GM23248 (cell line): ENCODE results near the gene VSTM2B. TPM values are rescaled to one million over a fixed set of nuclear protein-coding genes. Genes with fewer than 3 reads are reported as not detected.

ENCODE experiments used
- DNase-seq: peaks from one replicate; pipeline ENCODE4 v3.0.0-alpha.2; 2015
- H2AFZ ChIP-seq: fragments of 200-600 bp; sonication (generic); 2 replicates; pipeline ENCODE4 v1.6.1; 2016; ENCODE audit warnings: antibody characterized with exemption
- H3F3A ChIP-seq: fragments of 200-600 bp; sonication (generic); 2 replicates; pipeline ENCODE4 v1.6.1; 2016; ENCODE audit warnings: mild to moderate bottlenecking, antibody characterized with exemption, mixed run types; ENCODE audit not compliant: insufficient read depth
- H3K27ac ChIP-seq: fragments of 200-600 bp; sonication (generic); 2 replicates; pipeline ENCODE4 v1.5.1; 2016; ENCODE audit warnings: mild to moderate bottlenecking
- H3K27me3 ChIP-seq: fragments of 200-600 bp; sonication (generic); replicated peaks from 2 replicates; pipeline ENCODE4 v1.6.1; 2016; ENCODE audit warnings: mild to moderate bottlenecking; ENCODE audit not compliant: insufficient read depth
- H3K36me3 ChIP-seq: fragments of 200-600 bp; sonication (generic); 2 replicates; pipeline ENCODE4 v1.6.1; 2016; ENCODE audit warnings: low read depth, mild to moderate bottlenecking
- H3K4me1 ChIP-seq: fragments of 200-600 bp; sonication (generic); 2 replicates; pipeline ENCODE4 v1.6.1; 2016; ENCODE audit warnings: mild to moderate bottlenecking; ENCODE audit not compliant: insufficient read depth
- H3K4me2 ChIP-seq: fragments of 200-600 bp; sonication (generic); one replicate; pipeline ENCODE4 v1.6.1; 2016; ENCODE audit warnings: mild to moderate bottlenecking; ENCODE audit not compliant: unreplicated experiment
- H3K4me3 ChIP-seq: fragments of 200-600 bp; sonication (generic); 2 replicates; pipeline ENCODE4 v1.5.1; 2016; ENCODE audit warnings: mild to moderate bottlenecking
- H3K79me2 ChIP-seq: fragments of 200-600 bp; sonication (generic); 2 replicates; pipeline ENCODE4 v1.6.1; 2016; ENCODE audit warnings: mild to moderate bottlenecking; ENCODE audit not compliant: insufficient read depth
- H3K9ac ChIP-seq: fragments of 200-600 bp; sonication (generic); 2 replicates; pipeline ENCODE4 v1.6.1; 2016; ENCODE audit warnings: mild to moderate bottlenecking
- H3K9me2 ChIP-seq: fragments of 200-600 bp; sonication (generic); 2 replicates; pipeline ENCODE4 v1.6.1; 2016; ENCODE audit warnings: mixed run types, mild to moderate bottlenecking, moderate library complexity; ENCODE audit not compliant: insufficient read depth
- H3K9me3 ChIP-seq: fragments of 200-600 bp; sonication (generic); one replicate; pipeline ENCODE4 v1.6.1; 2017; ENCODE audit warnings: low read depth
- H4K20me1 ChIP-seq: fragments of 200-600 bp; sonication (generic); 2 replicates; pipeline ENCODE4 v1.6.0; 2016; ENCODE audit not compliant: insufficient read depth
- EZH2 ChIP-seq: fragments of 200-600 bp; sonication (generic); IDR thresholded peaks from 2 replicates; pipeline ENCODE4 v1.6.1; 2018; ENCODE audit warnings: antibody characterized with exemption, mild to moderate bottlenecking; ENCODE audit not compliant: insufficient read depth, poor library complexity, severe bottlenecking
- EZH2phosphoT487 ChIP-seq: fragments of 200-600 bp; sonication (generic); IDR thresholded peaks from 2 replicates; pipeline ENCODE4 v1.6.1; 2018; ENCODE audit warnings: antibody characterized with exemption, moderate library complexity, mild to moderate bottlenecking, low read depth; ENCODE audit not compliant: insufficient read depth
- WGBS, 2 experiments: methylation state at CpG; one replicate each; pipeline ENCODE4 v1.1.6; 2015 to 2017; ENCODE audit warnings: low lambda C conversion rate in 2 of 2, low coverage in 1 of 2; ENCODE audit errors: missing lambda C conversion rate in 2 of 2; 5-methylcytosine and 5-hydroxymethylcytosine counted together
- in situ Hi-C: fragments of 300-500 bp; cut with MboI; formaldehyde crosslinking; loops from 2 replicates; pipeline ENCODE4 v1.15.0; 2020
- polyA plus RNA-seq: library from polyadenylated mRNA; unstranded; fragments of >200 nt; fragmentation: Nextera tagmentation; extraction: Ambion mirVana; gene quantifications from 2 replicates; pipeline ENCODE4 v1.2.1, GENCODE V29; 2016
- total RNA-seq: library from RNA; depleted of rRNA; stranded (reverse); fragments of >200 nt; shearing (Covaris generic); gene quantifications from 2 replicates; pipeline ENCODE4 v1.2.3, GENCODE V29; 2014

The VSTM2B gene
- total and polyA plus RNA-seq, 2 experiments from 2014 or later = not detected

GRCh38 chr19:29567366-29567915 is 41.6 kb downstream of the VSTM2B start:
- Histone ChIP-seq H3K9ac (no peak overlapping the region), H2AFZ (no peak overlapping the region), H3K79me2 (no peaks in the 10 kb centered on the region), H3K4me3 (no peak overlapping the region), H4K20me1 (no peaks in the 10 kb centered on the region), H3K9me3 (no peaks in the 10 kb centered on the region), H3K9me2 (no peaks in the 10 kb centered on the region), H3K4me2 (no peak overlapping the region), H3K36me3 (no peaks in the 10 kb centered on the region), H3F3A (no peaks in the 10 kb centered on the region), H3K4me1 (no peaks in the 10 kb centered on the region), H3K27me3 (peaks cover 9% of the 10 kb centered on the region; the same call in 1 of the 2 replicates), H3K27ac (no peak overlapping the region)
- no peak for TF ChIP-seq EZH2phosphoT487
- TF ChIP-seq EZH2 = no peak
- in situ Hi-C loops = no loop called here
- 26 to 50% methylated on average over 1 to 2 of the region's 2 CpGs for WGBS, 2 experiments
- no peak for DNase-seq

GRCh38 chr19:29568036-29569025 is 42.5 kb downstream of the VSTM2B start:
- no peak for DNase-seq
- peaks cover 12% of the 10 kb centered on the region; the same call in 1 of the 2 replicates for H3K27me3 ChIP-seq
- H3K9me2 ChIP-seq = no peaks in the 10 kb centered on the region
- no peaks in the 10 kb centered on the region for H3F3A ChIP-seq
- H3K4me1 ChIP-seq = no peaks in the 10 kb centered on the region
- H3K4me2 ChIP-seq = no peak overlapping the region
- no peaks in the 10 kb centered on the region for H3K36me3 ChIP-seq
- H3K9ac ChIP-seq = no peak overlapping the region
- no peak overlapping the region for H3K27ac ChIP-seq
- H3K4me3 ChIP-seq = no peak overlapping the region
- no peaks in the 10 kb centered on the region for H3K9me3 ChIP-seq
- TF ChIP-seq EZH2phosphoT487 (no peak), EZH2 (no peak)
- 48 to 51% methylated on average over 22 of the region's 22 CpGs for WGBS, 2 experiments
- H4K20me1 ChIP-seq = no peaks in the 10 kb centered on the region
- H2AFZ ChIP-seq = no peak overlapping the region
- in situ Hi-C loops = no loop called here
- no peaks in the 10 kb centered on the region for H3K79me2 ChIP-seq

- Histone ChIP-seq H3K4me2 (no peak overlapping the region), H4K20me1 (no peaks in the 10 kb centered on the region), H3K9ac (no peak overlapping the region), H3K79me2 (no peaks in the 10 kb centered on the region), H3K27me3 (peaks cover 14% of the 10 kb centered on the region), H3F3A (no peaks in the 10 kb centered on the region), H3K9me2 (no peaks in the 10 kb centered on the region), H3K4me1 (no peaks in the 10 kb centered on the region), H3K4me3 (no peak overlapping the region), H3K36me3 (no peaks in the 10 kb centered on the region), H2AFZ (no peak overlapping the region), H3K9me3 (no peaks in the 10 kb centered on the region), H3K27ac (no peak overlapping the region)
- no peak for DNase-seq
- in situ Hi-C loops = no loop called here
- TF ChIP-seq EZH2phosphoT487 (no peak), EZH2 (no peak)
- 39 to 40% methylated on average over 9 of the region's 9 CpGs for WGBS, 2 experiments
Measured at GRCh38 chr19:29569038-29569911, 43.5 kb downstream of the VSTM2B start.

GRCh38 chr19:29571181-29571580 is 45.4 kb downstream of the VSTM2B start:
- WGBS, 2 experiments = 41 to 46% methylated on average over 6 of the region's 6 CpGs
- DNase-seq = no peak
- no peaks in the 10 kb centered on the region for H3K36me3 ChIP-seq
- no peaks in the 10 kb centered on the region for H3K4me1 ChIP-seq
- no peak overlapping the region for H3K27ac ChIP-seq
- no peaks in the 10 kb centered on the region for H3K79me2 ChIP-seq
- no peak overlapping the region for H3K4me2 ChIP-seq
- no peaks in the 10 kb centered on the region for H4K20me1 ChIP-seq
- no peaks in the 10 kb centered on the region for H3K9me2 ChIP-seq
- no peaks in the 10 kb centered on the region for H3K9me3 ChIP-seq
- no peak overlapping the region for H2AFZ ChIP-seq
- no peaks in the 10 kb centered on the region for H3F3A ChIP-seq
- H3K4me3 ChIP-seq = no peak overlapping the region
- TF ChIP-seq EZH2 (no peak), EZH2phosphoT487 (no peak)
- H3K27me3 ChIP-seq = peaks cover 29% of the 10 kb centered on the region
- no peak overlapping the region for H3K9ac ChIP-seq
- in situ Hi-C loops = no loop called here
